HG02798 (cell line): Measurements from ENCODE around the gene GJA10.

ENCODE experiments used
- ATAC-seq: cut with Tn5 transposase; IDR thresholded peaks from one replicate; pipeline ENCODE4 v1.9.1; 2021; ENCODE audit warnings: mild to moderate bottlenecking; ENCODE audit not compliant: unreplicated experiment, poor library complexity

GJA10 gene

GRCh38 chr6:89942601-89943000 is 48.3 kb downstream of the GJA10 start:
- ATAC-seq: no peak

GRCh38 chr6:89944181-89944755 is 50.0 kb downstream of the GJA10 start:
- ATAC-seq: no peak

GRCh38 chr6:89944826-89945407 is 50.6 kb downstream of the GJA10 start:
- ATAC-seq: no peak
